ENCODE data around the gene KRTAP12-4. TPM values are rescaled to one million over a fixed set of nuclear protein-coding genes. Genes with fewer than 3 reads are reported as not detected.
"Not testable (repeated sequence)": the region's sequence is repeated elsewhere in the genome, so short reads cannot be mapped to it uniquely, and the experiment has no call there.

KRTAP12-4 gene
- total RNA-seq, 1 donor from 2014 or later: not detected

DNA sequence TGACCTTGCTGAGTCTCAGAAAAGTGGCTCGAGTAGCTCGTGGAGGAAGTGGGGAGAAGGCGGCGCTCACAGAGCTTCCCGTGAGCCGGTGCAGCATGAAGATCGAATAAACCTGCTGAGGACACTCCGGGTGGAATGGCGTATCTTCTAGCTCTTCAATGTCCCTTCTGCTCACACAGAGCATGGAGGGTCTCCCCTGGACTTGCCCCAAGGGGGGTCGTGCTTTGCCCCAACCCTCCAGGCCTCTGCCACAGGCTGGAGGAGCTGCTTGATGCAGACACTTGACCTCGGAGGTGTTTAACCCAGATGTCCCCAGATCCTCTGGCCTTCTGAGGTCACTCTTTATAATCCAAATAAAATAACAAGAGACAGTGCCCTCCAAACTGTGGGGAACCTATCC is 40.3 kb upstream of the KRTAP12-4 start:
- peaks cover 27% of the 10 kb centered on the region for H3K4me1 Mint-ChIP-seq (ENCODE audit: unreplicated experiment)
- no peak overlapping the region for H3K27ac Mint-ChIP-seq (ENCODE audit: unreplicated experiment)
- no peak overlapping the region for H3K4me3 Mint-ChIP-seq (ENCODE audit: unreplicated experiment)
- peaks cover 4% of the 10 kb centered on the region for H3K36me3 Mint-ChIP-seq (ENCODE audit: unreplicated experiment)
- peaks cover 15% of the 10 kb centered on the region for H3K9me3 Mint-ChIP-seq (ENCODE audit: unreplicated experiment)
- peaks cover 36% of the 10 kb centered on the region for H3K27me3 Mint-ChIP-seq (ENCODE audit: unreplicated experiment)
- TF ChIP-seq CTCF (IDR thresholded peaks at IDR 0.05): no peak
- DNase-seq (ENCODE audit: extremely low spot score, unreplicated experiment): no peak

DNA sequence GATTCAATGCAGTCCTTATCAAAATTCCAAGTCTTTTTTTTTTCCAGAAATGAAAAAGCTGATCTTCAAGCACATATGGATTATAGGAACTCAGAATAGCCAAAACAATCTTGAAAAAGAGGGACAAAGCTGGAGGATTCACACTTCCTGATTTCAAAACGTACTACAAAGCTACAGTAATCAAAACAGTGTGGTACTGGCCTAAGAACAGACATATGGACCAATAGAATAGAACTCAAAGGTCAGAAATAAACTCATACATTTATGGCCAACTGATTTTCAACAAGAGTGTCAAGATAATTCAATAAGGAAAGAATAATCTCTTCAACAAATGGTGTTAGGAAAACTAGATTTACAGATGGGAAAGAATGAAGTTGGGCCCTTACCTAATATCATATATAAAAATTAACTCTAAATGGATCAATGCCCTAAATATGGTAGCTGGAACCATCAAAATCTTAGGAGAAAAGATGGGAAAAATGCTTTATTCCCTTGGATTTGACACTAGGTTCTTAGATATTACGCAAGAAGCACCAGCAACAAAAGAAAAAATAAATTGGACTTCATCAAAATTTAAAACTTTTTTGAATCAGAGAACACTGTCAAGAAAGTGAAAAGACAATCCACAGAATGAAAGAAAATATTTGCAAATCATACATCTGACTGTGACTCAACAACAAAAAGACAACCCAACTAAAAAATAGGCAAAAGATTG is 38.5 kb upstream of the KRTAP12-4 start:
- H3K27ac Mint-ChIP-seq (ENCODE audit: unreplicated experiment): no peak overlapping the region
- H3K4me3 Mint-ChIP-seq (ENCODE audit: unreplicated experiment): no peak overlapping the region
- H3K36me3 Mint-ChIP-seq (ENCODE audit: unreplicated experiment): peaks cover 4% of the 10 kb centered on the region
- DNase-seq (ENCODE audit: extremely low spot score, unreplicated experiment): no peak
- H3K9me3 Mint-ChIP-seq (ENCODE audit: unreplicated experiment): peaks cover 15% of the 10 kb centered on the region
- H3K4me1 Mint-ChIP-seq (ENCODE audit: unreplicated experiment): peaks cover 15% of the 10 kb centered on the region
- no peak for TF ChIP-seq CTCF (IDR thresholded peaks at IDR 0.05)
- peaks cover 38% of the 10 kb centered on the region for H3K27me3 Mint-ChIP-seq (ENCODE audit: unreplicated experiment)

DNA sequence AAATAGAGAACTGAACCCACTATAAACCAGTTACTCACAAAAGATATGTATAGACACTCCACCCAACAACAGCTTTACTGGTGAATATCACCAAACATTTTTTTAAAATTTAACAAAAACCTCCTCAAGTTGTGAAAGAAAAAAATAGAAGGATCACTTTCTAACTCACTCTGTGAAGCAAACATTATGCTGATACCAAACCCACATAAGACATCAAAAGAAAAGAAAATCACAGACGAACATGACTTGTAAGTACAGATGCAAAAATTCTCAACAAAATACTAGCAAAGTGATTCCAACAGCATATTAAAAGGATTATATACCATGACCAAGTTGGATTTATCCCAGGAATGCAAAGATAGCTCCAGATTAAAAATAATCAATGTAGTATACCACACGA is 37.2 kb upstream of the KRTAP12-4 start:
- DNase-seq (ENCODE audit: extremely low spot score, unreplicated experiment): no peak
- peaks cover 44% of the 10 kb centered on the region for H3K27me3 Mint-ChIP-seq (ENCODE audit: unreplicated experiment)
- H3K36me3 Mint-ChIP-seq (ENCODE audit: unreplicated experiment): peaks cover 4% of the 10 kb centered on the region
- peaks cover 18% of the 10 kb centered on the region for H3K4me1 Mint-ChIP-seq (ENCODE audit: unreplicated experiment)
- H3K27ac Mint-ChIP-seq (ENCODE audit: unreplicated experiment): no peak overlapping the region
- H3K9me3 Mint-ChIP-seq (ENCODE audit: unreplicated experiment): peaks cover 15% of the 10 kb centered on the region
- TF ChIP-seq CTCF (IDR thresholded peaks at IDR 0.05): no peak
- no peak overlapping the region for H3K4me3 Mint-ChIP-seq (ENCODE audit: unreplicated experiment)

DNA sequence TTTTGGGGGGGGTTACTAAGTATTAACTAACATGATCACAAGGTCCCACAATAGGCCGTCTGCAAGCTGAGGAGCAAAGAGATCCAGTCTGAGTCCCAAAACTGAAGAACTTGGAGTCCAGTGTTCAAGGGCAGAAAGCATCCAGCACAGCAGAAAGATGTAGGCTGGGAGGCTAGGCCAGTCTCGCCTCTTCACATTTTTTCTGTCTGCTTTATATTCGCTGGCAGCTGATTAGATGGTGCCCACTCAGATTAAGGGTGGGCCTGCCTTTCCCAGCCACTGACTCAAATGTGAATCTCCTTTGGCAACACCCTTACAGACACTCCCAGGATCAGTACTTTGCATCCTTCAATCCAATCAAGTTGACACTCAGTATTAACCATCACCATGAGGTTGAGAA is 35.3 kb upstream of the KRTAP12-4 start:
- Mint-ChIP-seq H3K9me3 (ENCODE audit: unreplicated experiment) (peaks cover 15% of the 10 kb centered on the region), H3K4me1 (ENCODE audit: unreplicated experiment) (peaks cover 15% of the 10 kb centered on the region), H3K27me3 (ENCODE audit: unreplicated experiment) (peaks cover 54% of the 10 kb centered on the region)
- peak; percentile 54 for DNase-seq (ENCODE audit: extremely low spot score, unreplicated experiment)
- not testable (repeated sequence) for H3K36me3 Mint-ChIP-seq (ENCODE audit: unreplicated experiment); H3K4me3 Mint-ChIP-seq (ENCODE audit: unreplicated experiment); H3K27ac Mint-ChIP-seq (ENCODE audit: unreplicated experiment)

DNA sequence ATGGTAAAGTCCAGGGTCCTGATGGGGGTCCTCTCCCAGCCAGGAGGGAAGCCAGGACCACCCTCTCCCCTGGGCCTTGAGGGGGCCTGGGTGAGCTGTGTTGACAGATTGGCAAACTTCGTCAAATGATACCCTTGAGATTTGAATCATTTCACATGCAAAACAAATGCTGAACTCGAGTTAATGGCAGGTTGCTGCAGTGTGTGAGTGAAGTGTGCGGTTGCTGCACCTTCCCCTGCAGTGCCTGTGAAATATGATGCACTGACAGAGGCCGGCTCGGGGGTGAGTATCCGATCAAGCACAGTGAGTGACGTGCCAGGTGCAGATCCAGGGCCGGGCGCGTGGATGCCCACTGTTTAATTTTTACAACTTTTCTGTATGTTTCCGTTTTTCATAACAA is 33.2 kb upstream of the KRTAP12-4 start:
- no peak overlapping the region for H3K4me3 Mint-ChIP-seq (ENCODE audit: unreplicated experiment)
- H3K4me1 Mint-ChIP-seq (ENCODE audit: unreplicated experiment): peaks cover 15% of the 10 kb centered on the region
- peaks cover 5% of the 10 kb centered on the region for H3K9me3 Mint-ChIP-seq (ENCODE audit: unreplicated experiment)
- peak; percentile 62 for DNase-seq (ENCODE audit: extremely low spot score, unreplicated experiment)
- peaks cover 72% of the 10 kb centered on the region for H3K27me3 Mint-ChIP-seq (ENCODE audit: unreplicated experiment)
- peaks cover under 1% of the 10 kb centered on the region for H3K36me3 Mint-ChIP-seq (ENCODE audit: unreplicated experiment)
- TF ChIP-seq CTCF (IDR thresholded peaks at IDR 0.05): no peak
- H3K27ac Mint-ChIP-seq (ENCODE audit: unreplicated experiment): no peak overlapping the region

Data from osteocyte (in vitro differentiated cells).